Non-pigmented ciliary epithelial cell (primary cell): ENCODE results near the gene ENG.
"Not testable (repeated sequence)": the region's sequence is repeated elsewhere in the genome, so short reads cannot be mapped to it uniquely, and the experiment has no call there.

Source experiments
- DNase-seq: peaks from one replicate; pipeline ENCODE4 v3.0.0-alpha.2; 2010; ENCODE audit warnings: low read depth

Gene ENG

DNA sequence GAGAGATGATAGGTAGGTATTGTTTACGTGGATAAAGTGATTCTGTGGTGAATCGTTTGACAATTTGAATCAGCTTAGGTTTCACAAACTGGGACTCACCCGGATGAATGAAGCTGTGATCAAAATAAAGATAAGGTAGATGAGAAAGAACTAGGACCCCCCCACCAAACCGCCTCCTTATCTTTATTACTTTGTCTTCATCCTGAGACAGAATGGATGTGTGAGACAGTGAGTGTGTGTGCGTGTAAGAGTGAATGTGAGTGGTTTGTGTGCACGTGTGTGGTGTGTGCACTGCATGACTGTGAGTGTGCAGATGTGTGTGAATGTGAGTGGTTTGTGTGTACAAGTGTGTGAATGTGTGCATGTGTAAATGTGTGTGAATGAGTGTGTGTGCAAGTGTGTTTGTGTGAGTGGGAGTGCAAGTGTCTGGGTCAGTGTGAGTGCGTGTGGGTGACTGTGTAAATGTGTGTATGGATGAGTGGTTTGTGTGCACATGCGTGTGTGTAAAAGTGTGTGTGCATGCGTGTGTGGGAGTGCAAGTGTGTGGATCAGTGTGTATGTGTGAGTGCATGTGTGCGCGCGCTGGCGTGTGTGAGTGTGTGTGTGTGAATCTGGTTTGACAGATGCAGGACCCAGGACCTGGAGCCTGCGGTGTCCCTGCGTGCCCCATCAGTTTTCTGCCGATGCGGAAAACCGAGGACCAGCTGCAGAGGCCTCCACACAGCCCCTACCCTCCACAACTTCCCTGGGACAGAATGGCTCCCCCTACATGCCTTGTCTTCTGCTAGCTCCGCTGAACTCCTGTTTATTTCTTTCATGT is 11.4 kb upstream of the ENG start:
- no peak for DNase-seq

DNA sequence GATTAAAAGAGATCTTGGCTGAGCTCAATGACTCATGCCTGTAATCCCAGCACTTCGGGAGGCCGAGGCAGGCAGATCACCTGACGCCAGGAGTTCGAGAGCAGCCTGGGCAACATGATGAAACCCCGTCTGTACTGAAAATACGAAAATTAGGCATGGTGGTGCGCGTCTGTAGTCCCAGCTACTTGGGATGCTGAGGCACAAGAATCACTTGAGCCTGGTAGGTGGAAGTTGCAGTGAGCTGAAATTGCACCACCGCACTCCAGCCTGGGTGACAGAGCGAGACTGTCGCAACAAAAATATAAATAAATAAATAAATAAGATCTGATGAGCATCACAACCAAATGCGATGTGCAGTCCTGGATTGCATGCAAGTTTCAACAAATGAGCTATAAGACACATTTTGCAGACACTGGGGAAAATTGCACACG is 8.7 kb upstream of the ENG start:
- no peak for DNase-seq

- DNase-seq = no peak
Observed at GRCh38 chr9:127862075-127863011, 7.9 kb upstream of the ENG start.

DNA sequence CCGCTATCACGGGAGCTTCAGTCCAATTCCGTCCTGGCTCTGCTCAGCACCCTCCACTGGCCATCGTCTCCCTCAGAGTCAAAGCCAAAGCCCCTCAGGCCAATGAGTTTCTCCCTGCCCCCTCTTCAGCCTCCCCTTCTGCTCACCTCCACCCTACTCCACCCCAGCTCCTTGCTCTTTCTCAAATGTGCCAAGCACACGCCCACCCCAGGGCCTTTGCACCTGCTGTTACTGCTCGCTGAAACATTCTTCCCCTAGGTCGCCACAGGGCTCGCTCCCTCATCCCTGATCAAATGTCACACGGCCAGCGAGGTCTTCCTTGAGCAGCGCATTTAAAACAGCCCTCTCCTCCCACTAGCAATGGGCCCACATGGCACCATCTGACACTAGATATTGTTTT is 6.3 kb upstream of the ENG start:
- no peak for DNase-seq

- DNase-seq = no peak
Observed at GRCh38 chr9:127860260-127860659, 5.8 kb upstream of the ENG start.

GRCh38 chr9:127858041-127858512 is 3.6 kb upstream of the ENG start:
- no peak for DNase-seq

- DNase-seq = no peak
Observed at GRCh38 chr9:127857278-127857677, 2.8 kb upstream of the ENG start.

DNA sequence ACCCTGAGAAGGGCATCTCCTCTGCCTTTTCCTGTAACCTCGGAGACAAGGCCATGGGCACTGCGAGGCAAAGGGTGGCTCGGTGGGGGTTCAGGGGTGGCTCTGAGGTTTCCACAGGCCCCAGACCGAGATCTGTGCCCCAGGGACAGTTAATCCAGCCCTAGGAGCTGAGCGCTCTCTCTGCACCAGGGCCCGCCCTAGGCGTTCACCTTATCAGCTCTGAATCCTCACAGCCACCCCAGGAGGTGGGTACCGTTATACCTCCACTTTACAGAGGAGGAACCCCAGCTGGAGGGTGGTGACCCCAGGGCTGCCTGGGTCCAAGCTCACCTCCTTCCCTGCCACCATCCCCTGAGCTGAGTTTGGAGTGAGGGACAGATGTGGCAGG is 2.3 kb upstream of the ENG start:
- DNase-seq = no peak

- no peak for DNase-seq
Observed at GRCh38 chr9:127856094-127856728, 1.8 kb upstream of the ENG start.

DNA sequence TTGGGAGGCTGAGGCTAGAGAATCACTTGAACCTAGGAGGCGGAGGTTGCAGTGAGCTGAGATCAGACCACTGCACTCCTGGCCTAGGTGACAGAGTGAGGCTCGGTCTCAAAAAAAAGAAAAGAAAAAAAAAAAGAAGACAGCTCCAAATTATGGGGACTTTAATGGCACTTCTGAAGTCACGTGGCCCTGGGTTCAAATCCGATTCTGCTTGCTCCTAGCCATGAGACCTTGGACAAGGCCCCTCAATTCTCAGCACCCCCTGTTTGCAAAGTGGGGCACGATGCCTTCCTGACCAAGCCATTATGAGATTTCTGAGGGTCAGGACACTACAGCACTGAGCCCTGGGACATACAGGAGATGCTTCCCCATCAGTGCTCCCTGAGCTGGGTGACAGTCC is 1.1 kb upstream of the ENG start:
- DNase-seq = no peak

DNA sequence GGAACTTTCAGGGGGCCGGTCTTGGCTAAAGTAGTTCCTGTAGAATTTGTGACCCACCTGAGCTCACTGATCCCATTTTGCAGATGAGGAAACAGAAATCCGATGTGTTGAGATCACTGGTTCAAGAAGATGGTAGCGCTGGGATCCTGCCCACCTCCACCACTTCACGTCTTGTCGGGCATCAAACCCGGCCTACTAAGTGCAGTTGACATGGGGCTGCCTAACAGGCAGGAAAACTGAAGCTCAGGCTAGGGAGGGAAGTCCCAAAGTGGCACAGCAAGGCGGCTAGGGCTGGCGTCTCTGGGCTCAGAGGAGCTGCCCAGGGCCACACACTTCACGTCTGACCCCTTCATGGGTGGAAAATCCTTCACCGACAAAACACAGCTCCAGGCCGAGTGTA is 502 bp upstream of the ENG start:
- DNase-seq = no peak

GRCh38 chr9:127853312-127854183 is 910 bp downstream of the ENG start:
- no peak for DNase-seq

- no peak for DNase-seq
Observed at GRCh38 chr9:127852829-127853228, 1.6 kb downstream of the ENG start.

GRCh38 chr9:127850286-127850830 is 4.1 kb downstream of the ENG start:
- DNase-seq = no peak

DNA sequence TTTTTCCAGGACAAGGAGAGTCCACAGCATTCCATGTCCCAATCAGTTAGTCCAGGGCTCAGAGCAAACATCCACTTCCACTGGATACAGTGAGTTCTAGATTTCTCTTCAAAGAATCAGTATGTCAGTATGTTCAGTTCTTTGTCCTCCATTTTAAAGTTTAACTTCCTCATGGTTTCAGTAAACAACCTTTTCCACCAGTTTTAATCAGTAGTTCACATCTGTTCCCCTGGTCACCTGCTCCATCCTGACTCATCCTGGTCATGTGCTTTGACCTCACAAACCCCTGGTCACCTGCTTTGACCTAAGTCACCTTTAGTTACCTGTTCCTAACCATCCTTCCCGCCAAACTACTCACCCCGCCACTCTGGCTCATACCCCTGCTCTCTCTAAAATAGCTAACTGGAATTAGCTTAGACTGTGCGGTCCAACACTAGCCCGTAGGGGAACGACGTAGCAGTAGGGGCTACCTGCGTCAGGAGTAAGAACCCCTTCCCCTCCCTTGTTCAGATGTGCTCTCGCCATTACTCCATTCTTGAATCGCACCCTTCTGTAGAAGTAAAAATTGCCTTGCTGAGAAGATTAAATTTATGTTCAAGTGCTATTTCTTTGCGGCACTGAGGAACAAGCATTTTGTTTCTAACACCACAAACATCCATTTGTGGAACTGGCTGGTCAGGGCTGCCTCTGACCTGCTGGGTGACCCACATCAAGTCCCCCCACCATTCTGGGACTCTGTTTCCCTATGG is 5.5 kb downstream of the ENG start:
- DNase-seq = no peak

- DNase-seq = no peak
Observed at GRCh38 chr9:127847833-127848755, 6.4 kb downstream of the ENG start.

GRCh38 chr9:127847178-127847510 is 7.3 kb downstream of the ENG start:
- no peak for DNase-seq

GRCh38 chr9:127846443-127847177 is 7.8 kb downstream of the ENG start:
- DNase-seq = no peak

GRCh38 chr9:127845619-127846018 is 8.8 kb downstream of the ENG start:
- DNase-seq = not testable (repeated sequence)
